CD4-positive, alpha-beta T cell (primary cell): ENCODE measurements around the gene MICAL3. TPM values are rescaled to one million over a fixed set of nuclear protein-coding genes. Genes with fewer than 3 reads are reported as not detected.

Source experiments
- ATAC-seq: fragments of 200-7000 bp; cut with Tn5 transposase; one replicate; pipeline ENCODE4 v1.10.0; 2022; ENCODE audit warnings: mild to moderate bottlenecking; ENCODE audit not compliant: poor library complexity
- CTCF ChIA-PET: fragments of 350-600 bp; sonication (Branson Sonifier 250); formaldehyde crosslinking; loops from one replicate; lab custom pipeline; 2021; ENCODE audit warnings: antibody characterized with exemption, inconsistent platforms; lab: Charles Lee
- POLR2A ChIA-PET: fragments of 350-600 bp; sonication (Branson Sonifier 250); formaldehyde crosslinking; loops from one replicate; lab custom pipeline; 2021; ENCODE audit warnings: antibody characterized with exemption, inconsistent platforms; lab: Charles Lee
- DNase-seq, 14 experiments: peaks; one replicate each; pipeline ENCODE4 v3.0.0-alpha.2; 2013 to 2020; ENCODE audit warnings: mixed read lengths in 2 of 14
- H3K27ac ChIP-seq, 2 donors: one replicate each; pipeline versions ENCODE4 v1.5.1 to v1.7.0; 2013; ENCODE audit warnings: low read length in 2 of 2, low read depth in 1 of 2, mild to moderate bottlenecking in 1 of 2
- H3K27me3 ChIP-seq, 2 experiments: 1 replicate in 1 of 2; 2 replicates in 1 of 2; pipeline versions ENCODE4 v1.6.1 to v1.7.0; 2013; ENCODE audit warnings: low read length in 2 of 2, control low read depth in 1 of 2, mild to moderate bottlenecking in 1 of 2, moderate library complexity in 1 of 2; ENCODE audit not compliant: insufficient read depth in 2 of 2, control insufficient read depth in 1 of 2
- H3K36me3 ChIP-seq: one replicate; pipeline ENCODE4 v1.6.1; 2013; ENCODE audit warnings: low read length, control low read depth; ENCODE audit not compliant: insufficient read depth
- H3K4me1 ChIP-seq: one replicate; pipeline ENCODE4 v1.6.1; 2013; ENCODE audit warnings: low read length, control low read depth; ENCODE audit not compliant: insufficient read depth
- H3K4me3 ChIP-seq: one replicate; pipeline ENCODE4 v1.5.1; 2013; ENCODE audit warnings: mild to moderate bottlenecking, low read length, moderate library complexity
- H3K9me3 ChIP-seq, 2 experiments: 1 replicate in 1 of 2; 2 replicates in 1 of 2; pipeline versions ENCODE4 v1.6.1 to v1.7.0; 2013; ENCODE audit warnings: low read length in 2 of 2, mild to moderate bottlenecking in 2 of 2, control low read depth in 1 of 2, moderate library complexity in 1 of 2; ENCODE audit not compliant: control insufficient read depth in 1 of 2, insufficient read depth in 1 of 2
- H3K27ac Mint-ChIP-seq: one replicate; pipeline ENCODE4 v1.8.0; 2020; ENCODE audit warnings: mixed read lengths
- H3K27me3 Mint-ChIP-seq: one replicate; pipeline ENCODE4 v1.8.0; 2021; ENCODE audit warnings: mixed read lengths
- H3K36me3 Mint-ChIP-seq: one replicate; pipeline ENCODE4 v1.8.0; 2021; ENCODE audit warnings: low read depth, mixed read lengths
- H3K4me1 Mint-ChIP-seq: one replicate; pipeline ENCODE4 v1.8.0; 2021; ENCODE audit warnings: low read depth, mixed read lengths
- H3K4me3 Mint-ChIP-seq: one replicate; pipeline ENCODE4 v1.8.0; 2020; ENCODE audit warnings: mild to moderate bottlenecking, mixed read lengths
- H3K9me3 Mint-ChIP-seq: one replicate; pipeline ENCODE4 v1.8.0; 2020; ENCODE audit warnings: mixed read lengths
- CTCF ChIP-seq: fragments of 200-600 bp; IDR thresholded peaks from one replicate; pipeline ENCODE4 v1.8.0; 2022; ENCODE audit warnings: antibody characterized with exemption, mild to moderate bottlenecking
- intact Hi-C, 2 experiments: fragments of 100-400 bp; cut with DNase I in 1 of 2; cut with micrococcal nuclease in 1 of 2; formaldehyde crosslinking; loops; one replicate each; pipeline versions ENCODE4 v1.15.1 to v1.9.0; 2023 to 2025; cut with DNase I, micrococcal nuclease
- total RNA-seq, 174 experiments: library from RNA in 2 of 174; stranded (reverse) in 2 of 174; gene quantifications; one replicate each; pipeline ENCODE4 v1.2.3 and lab custom pipeline; 2021 to 2026

MICAL3 gene
- total RNA-seq, 2 experiments from 2014 or later, result 9.4 to 9.9 TPM

- Mint-ChIP-seq H3K4me1 (no peaks in the 10 kb centered on the region), H3K4me3 (no peak overlapping the region), H3K27me3 (no peaks in the 10 kb centered on the region), H3K27ac (no peak overlapping the region), H3K36me3 (no peaks in the 10 kb centered on the region), H3K9me3 (no peaks in the 10 kb centered on the region)
- H3K27ac ChIP-seq, result no peak overlapping the region
- POLR2A ChIA-PET, result no interaction called here
- H3K9me3 ChIP-seq, result no peaks in the 10 kb centered on the region
- peaks cover 4% of the 10 kb centered on the region for H3K36me3 ChIP-seq
- H3K27me3 ChIP-seq, result no peaks in the 10 kb centered on the region
- ATAC-seq (no peak), DNase-seq (no peak)
- H3K4me3 ChIP-seq, result no peak overlapping the region
- TF ChIP-seq CTCF, result no peak
- CTCF ChIA-PET, result no interaction called here
- no peaks in the 10 kb centered on the region for H3K4me1 ChIP-seq
- intact Hi-C loops, result no loop called here
These were observed 228.5 kb downstream of the MICAL3 start for GRCh38 chr22:17795661-17796548.

DNA sequence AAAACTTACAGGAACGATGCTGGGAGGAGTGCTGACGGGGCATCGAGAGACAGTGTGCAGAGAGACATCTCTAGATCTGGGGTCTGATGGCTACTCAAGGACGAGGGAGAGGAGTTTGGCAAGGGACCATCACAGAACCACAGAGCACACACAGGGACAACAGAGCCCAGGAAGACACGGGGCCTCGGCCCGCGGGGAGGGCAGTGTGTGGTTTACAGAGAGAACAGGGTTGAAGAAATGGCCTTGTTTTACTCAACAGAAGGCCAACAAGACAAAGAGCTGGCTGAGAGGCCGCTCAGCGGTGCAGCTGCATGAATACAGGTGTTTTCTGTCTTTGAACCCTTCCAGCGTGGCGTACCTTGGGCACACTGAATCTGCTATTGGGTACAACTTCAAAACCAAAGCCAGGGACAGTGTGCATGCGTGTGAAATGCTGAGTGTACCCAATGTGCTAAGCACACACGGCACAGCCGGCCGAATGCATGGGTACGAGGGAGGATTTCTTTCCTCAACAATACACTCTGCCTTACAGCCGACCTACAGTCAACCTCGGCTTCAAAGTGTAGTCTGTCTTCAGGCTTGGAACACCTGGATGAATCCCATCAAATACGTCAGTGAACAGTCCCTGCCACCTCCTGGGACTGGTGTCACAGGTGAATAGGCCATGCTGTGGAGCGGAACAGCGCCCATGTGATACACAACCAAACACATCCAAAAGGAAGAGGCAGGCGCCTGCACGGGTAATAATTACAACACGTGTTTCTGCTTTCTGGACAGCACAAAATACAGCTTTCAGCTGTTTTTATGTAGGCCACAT is 229.4 kb downstream of the MICAL3 start:
- H3K27ac Mint-ChIP-seq, result no peak overlapping the region
- CTCF ChIA-PET, result no interaction called here

More for the DNA sequence above, 229.4 kb downstream of the MICAL3 start:
- Histone ChIP-seq H3K4me1 (no peaks in the 10 kb centered on the region), H3K9me3 (no peaks in the 10 kb centered on the region), H3K36me3 (peaks cover 4% of the 10 kb centered on the region), H3K4me3 (no peak overlapping the region), H3K27me3 (no peaks in the 10 kb centered on the region), H3K27ac (no peak overlapping the region)
- intact Hi-C loops, result loop anchor here in 1 of 2 experiments (1.0 kb wide), 1 partner anchor 11 kb away; no protein-coding TSS in a partner anchor
- Mint-ChIP-seq H3K4me1 (no peaks in the 10 kb centered on the region), H3K9me3 (no peaks in the 10 kb centered on the region), H3K27me3 (no peaks in the 10 kb centered on the region), H3K4me3 (no peak overlapping the region), H3K36me3 (no peaks in the 10 kb centered on the region)
- TF ChIP-seq CTCF, result no peak
- POLR2A ChIA-PET, result no interaction called here
- DNase-seq (no peak), ATAC-seq (no peak)
